ENCODE results near the gene LARP1.

GRCh38 chr5:154762700-154763099, 7.5 kb downstream of the LARP1 start:
- no peak for TF ChIP-seq POLR2AphosphoS5 (IDR thresholded peaks at IDR 0.05; ENCODE audit: borderline replicate concordance, low read depth, low read length)
- TF ChIP-seq EZH2 (IDR thresholded peaks at IDR 0.05): no peak
